Gastroesophageal sphincter (tissue), 4 donors: ENCODE measurements around the gene GLG1. TPM values are rescaled to one million over a fixed set of nuclear protein-coding genes. Genes with fewer than 3 reads are reported as not detected.

ENCODE experiments used
- ATAC-seq: fragments of 150-250 bp; one replicate; pipeline ENCODE4 v1.9.1; 2016; ENCODE audit warnings: mild to moderate bottlenecking, moderate library complexity
- H3K27ac ChIP-seq, 4 donors: fragments of 200-600 bp; sonication (generic) in 3 of 4; 1 replicate in 3 of 4; 2 replicates in 1 of 4; pipeline ENCODE4 v1.5.1; 2016 to 2019
- H3K27me3 ChIP-seq: fragments of 200-600 bp; sonication (generic); one replicate; pipeline ENCODE4 v1.5.1; 2019
- H3K36me3 ChIP-seq, 2 donors: fragments of 200-600 bp; sonication (generic); one replicate each; pipeline ENCODE4 v1.5.1; 2019; ENCODE audit warnings: control low read depth in 1 of 2
- H3K4me1 ChIP-seq, 3 donors: fragments of 200-600 bp; sonication (generic); 1 replicate in 2 of 3; 2 replicates in 1 of 3; pipeline ENCODE4 v1.5.1; 2016 to 2019; ENCODE audit warnings: control low read depth in 2 of 3
- H3K4me3 ChIP-seq, 2 donors: fragments of 200-600 bp; sonication (generic); one replicate each; pipeline ENCODE4 v1.5.1; 2019; ENCODE audit warnings: mild to moderate bottlenecking in 1 of 2, moderate library complexity in 1 of 2
- H3K9me3 ChIP-seq, 3 donors: fragments of 200-600 bp; sonication (generic); one replicate each; pipeline ENCODE4 v1.5.1; 2017 to 2019; ENCODE audit warnings: control low read depth in 2 of 3
- EP300 ChIP-seq: sonication (generic); formaldehyde crosslinking; IDR thresholded peaks from one replicate; pipeline ENCODE4 v1.6.1; 2017; ENCODE audit warnings: antibody characterized with exemption, mild to moderate bottlenecking
- POLR2A ChIP-seq, 2 donors: fragments of 450-650 bp; IDR thresholded peaks; one replicate each; pipeline ENCODE4 v1.6.1; 2017; ENCODE audit warnings: antibody characterized with exemption in 2 of 2, mild to moderate bottlenecking in 2 of 2, moderate library complexity in 1 of 2
- POLR2AphosphoS5 ChIP-seq: sonication (generic); formaldehyde crosslinking; IDR thresholded peaks from one replicate; pipeline ENCODE4 v1.6.1; 2017; ENCODE audit warnings: antibody characterized with exemption
- WGBS, 2 donors: methylation state at CpG; one replicate each; pipeline ENCODE4 v1.1.5; 2018; ENCODE audit warnings: low coverage in 1 of 2; 5-methylcytosine and 5-hydroxymethylcytosine counted together
- total RNA-seq, 4 donors: library from RNA; depleted of rRNA; stranded (reverse); fragments of >200 nt; gene quantifications; one replicate each; pipeline ENCODE4 v1.1.0, GENCODE V29; 2016
- TF ChIP-seq, protein P1 (sequence below), 4 experiments: fragments of 200-600 bp in 2 of 4; fragments of 450-650 bp in 2 of 4; sonication (generic) in 1 of 4; IDR thresholded peaks; one replicate each; pipeline ENCODE4 v1.5.1; 2017 to 2019; ENCODE audit warnings: antibody characterized with exemption in 4 of 4, mild to moderate bottlenecking in 2 of 4, moderate library complexity in 2 of 4

GLG1 gene
- total RNA-seq, 4 donors from 2014 or later: 121 to 151 (median 139) TPM

DNA sequence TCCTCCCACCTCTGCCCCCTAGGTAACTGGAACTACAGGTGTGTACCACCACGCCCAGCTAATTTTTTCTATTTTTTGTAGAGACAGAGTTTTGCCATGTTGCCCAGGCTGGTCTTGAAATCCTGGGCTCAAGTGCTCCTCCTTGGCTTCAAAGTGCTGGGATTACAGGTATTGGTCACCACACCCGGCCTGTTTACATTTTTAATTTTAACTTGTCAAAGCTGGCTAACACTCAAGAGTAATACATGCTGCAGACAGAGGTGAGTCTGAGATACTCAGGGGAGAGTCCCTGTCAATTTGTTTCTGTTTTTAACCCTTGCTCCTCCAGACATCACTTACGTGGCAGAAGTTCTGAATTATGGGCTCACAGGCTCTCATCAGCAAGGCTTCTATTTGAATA lies 134.9 kb downstream of the GLG1 start:
- no peak overlapping the region for H3K27ac ChIP-seq
- TF ChIP-seq EP300: no peak
- TF ChIP-seq, protein P1, sequence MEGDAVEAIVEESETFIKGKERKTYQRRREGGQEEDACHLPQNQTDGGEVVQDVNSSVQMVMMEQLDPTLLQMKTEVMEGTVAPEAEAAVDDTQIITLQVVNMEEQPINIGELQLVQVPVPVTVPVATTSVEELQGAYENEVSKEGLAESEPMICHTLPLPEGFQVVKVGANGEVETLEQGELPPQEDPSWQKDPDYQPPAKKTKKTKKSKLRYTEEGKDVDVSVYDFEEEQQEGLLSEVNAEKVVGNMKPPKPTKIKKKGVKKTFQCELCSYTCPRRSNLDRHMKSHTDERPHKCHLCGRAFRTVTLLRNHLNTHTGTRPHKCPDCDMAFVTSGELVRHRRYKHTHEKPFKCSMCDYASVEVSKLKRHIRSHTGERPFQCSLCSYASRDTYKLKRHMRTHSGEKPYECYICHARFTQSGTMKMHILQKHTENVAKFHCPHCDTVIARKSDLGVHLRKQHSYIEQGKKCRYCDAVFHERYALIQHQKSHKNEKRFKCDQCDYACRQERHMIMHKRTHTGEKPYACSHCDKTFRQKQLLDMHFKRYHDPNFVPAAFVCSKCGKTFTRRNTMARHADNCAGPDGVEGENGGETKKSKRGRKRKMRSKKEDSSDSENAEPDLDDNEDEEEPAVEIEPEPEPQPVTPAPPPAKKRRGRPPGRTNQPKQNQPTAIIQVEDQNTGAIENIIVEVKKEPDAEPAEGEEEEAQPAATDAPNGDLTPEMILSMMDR (IDR thresholded peaks at IDR 0.05): no peak
- no peak for TF ChIP-seq POLR2A (IDR thresholded peaks at IDR 0.05)
- TF ChIP-seq POLR2AphosphoS5: no peak
- 66 to 83% methylated on average over 3 of the region's 3 CpGs for WGBS, 2 donors
- no peaks in the 10 kb centered on the region for H3K9me3 ChIP-seq
- H3K4me3 ChIP-seq: no peak overlapping the region
- no peaks in the 10 kb centered on the region for H3K27me3 ChIP-seq
- no peak for ATAC-seq
- H3K36me3 ChIP-seq: peaks cover 0 to 100% of the 10 kb centered on the region in 2 donors
- H3K4me1 ChIP-seq: no peaks in the 10 kb centered on the region

DNA sequence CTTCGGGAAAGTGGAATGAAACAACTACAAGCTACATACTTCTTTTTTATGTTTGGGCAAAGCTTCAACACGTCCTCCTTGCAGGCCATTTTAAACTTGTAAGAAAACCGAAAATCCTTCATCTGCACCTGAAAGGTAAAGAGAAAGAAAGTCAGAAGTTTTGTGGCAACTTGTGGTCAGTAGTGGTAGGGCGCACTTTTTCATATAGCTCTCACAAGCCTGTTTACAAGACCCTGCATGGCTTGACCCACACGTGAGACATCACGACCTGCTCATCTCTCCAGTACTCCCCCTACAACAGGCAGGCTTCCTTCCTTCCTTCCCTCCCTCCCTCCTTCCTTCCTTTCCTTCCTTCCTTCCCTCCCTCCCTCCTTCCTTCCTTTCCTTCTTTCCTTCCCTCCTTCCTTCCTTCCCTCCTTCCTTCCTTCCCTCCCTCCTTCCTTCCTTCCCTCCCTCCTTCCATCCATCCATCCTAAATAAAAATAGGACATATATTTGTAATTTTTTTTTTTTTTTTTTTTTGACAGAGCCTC lies 136.9 kb downstream of the GLG1 start:
- no peak overlapping the region for H3K27ac ChIP-seq
- H3K9me3 ChIP-seq: no peaks in the 10 kb centered on the region
- no peak for ATAC-seq
- no peak overlapping the region for H3K4me3 ChIP-seq
- peaks cover 0 to 100% of the 10 kb centered on the region in 2 donors for H3K36me3 ChIP-seq
- WGBS, 2 donors: 82 to 87% methylated on average over 3 to 5 of the region's 6 CpGs
- TF ChIP-seq, protein P1 (IDR thresholded peaks at IDR 0.05): no peak
- no peak for TF ChIP-seq POLR2A (IDR thresholded peaks at IDR 0.05)
- no peak for TF ChIP-seq EP300
- TF ChIP-seq POLR2AphosphoS5: no peak
- H3K27me3 ChIP-seq: no peaks in the 10 kb centered on the region
- no peaks in the 10 kb centered on the region for H3K4me1 ChIP-seq

DNA sequence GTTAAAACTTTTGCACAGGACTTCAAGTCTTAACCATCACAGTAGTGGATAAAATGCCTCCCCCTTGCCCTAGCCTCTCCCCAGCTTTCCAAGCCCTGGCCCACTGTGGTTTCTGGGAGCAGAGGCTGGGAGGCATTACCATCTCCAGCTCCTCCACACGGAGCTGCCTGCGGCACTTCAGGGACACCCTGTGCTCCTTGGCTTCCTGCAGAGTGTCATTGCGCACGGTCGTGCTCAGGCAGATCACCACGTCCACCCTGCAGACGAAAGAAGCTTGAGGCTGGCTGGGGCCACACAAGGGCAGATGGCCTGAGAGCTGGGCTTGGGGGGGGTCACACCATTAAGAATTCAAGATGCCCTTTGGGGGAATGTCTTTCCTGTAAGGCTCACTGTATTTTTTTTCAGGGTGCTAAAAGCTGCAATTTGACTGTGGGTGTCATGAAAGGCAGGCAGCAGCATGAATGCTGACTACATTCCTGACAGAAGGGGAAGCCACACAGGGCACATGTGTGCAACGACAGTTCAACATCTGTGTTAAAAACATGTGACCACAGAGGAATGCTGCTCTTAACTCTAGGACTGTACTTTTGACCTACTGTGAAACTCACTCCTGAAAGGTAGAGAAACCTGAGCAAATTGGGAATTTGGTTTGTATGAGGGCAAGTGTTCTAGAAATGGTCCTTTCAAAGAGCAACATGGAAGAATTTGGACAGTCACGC lies 137.9 kb downstream of the GLG1 start:
- 68 to 100% methylated on average over 1 to 3 of the region's 9 CpGs for WGBS, 2 donors
- no peak for ATAC-seq
- no peaks in the 10 kb centered on the region for H3K9me3 ChIP-seq
- H3K27ac ChIP-seq: no peak overlapping the region
- peaks cover 0 to 100% of the 10 kb centered on the region in 2 donors for H3K36me3 ChIP-seq
- no peaks in the 10 kb centered on the region for H3K27me3 ChIP-seq
- no peak overlapping the region for H3K4me3 ChIP-seq
- TF ChIP-seq EP300: no peak
- TF ChIP-seq POLR2A (IDR thresholded peaks at IDR 0.05): no peak
- TF ChIP-seq POLR2AphosphoS5: no peak
- TF ChIP-seq, protein P1 (IDR thresholded peaks at IDR 0.05): no peak
- H3K4me1 ChIP-seq: no peaks in the 10 kb centered on the region

DNA sequence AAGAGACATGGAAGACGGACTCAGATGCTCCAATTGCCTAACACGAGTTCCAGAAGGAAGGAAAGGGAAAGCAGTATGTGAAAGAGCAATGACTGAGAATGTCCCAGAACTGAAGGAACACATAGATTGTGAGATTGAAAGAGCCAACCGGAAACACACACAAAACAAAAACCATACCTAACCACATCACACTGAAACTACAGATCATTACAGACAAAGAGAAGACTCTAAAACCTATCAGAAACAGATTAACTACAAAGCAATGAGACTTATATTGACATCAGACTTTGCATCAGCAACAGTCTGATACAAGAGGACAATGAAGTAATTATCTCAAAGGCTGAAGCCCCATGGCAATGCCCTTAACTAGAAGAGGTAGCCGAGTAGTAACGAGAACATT lies 140.0 kb downstream of the GLG1 start:
- Histone ChIP-seq H3K27me3 (no peaks in the 10 kb centered on the region), H3K27ac (no peak overlapping the region), H3K4me3 (no peak overlapping the region), H3K4me1 (no peaks in the 10 kb centered on the region), H3K9me3 (no peaks in the 10 kb centered on the region), H3K36me3 (peaks cover 0 to 100% of the 10 kb centered on the region in 2 donors)
- WGBS, 2 donors: 90 to 100% methylated on average over 2 to 5 of the region's 5 CpGs
- no peak for TF ChIP-seq POLR2AphosphoS5
- TF ChIP-seq, protein P1 (IDR thresholded peaks at IDR 0.05): no peak
- TF ChIP-seq POLR2A (IDR thresholded peaks at IDR 0.05): no peak
- TF ChIP-seq EP300: no peak
- no peak for ATAC-seq
